ENCODE measurements around the gene SPEM3.

The SPEM3 gene

GRCh38 chr17:7426896-7427489 is 1.7 kb upstream of the SPEM3 start:
- no peak for DNase-seq (ENCODE audit: low read depth)
- H3K4me3 ChIP-seq (ENCODE audit: low read depth, low read length) = no peak overlapping the region
- TF ChIP-seq CTCF (IDR thresholded peaks at IDR 0.05; ENCODE audit: control insufficient read depth, extremely low read depth, insufficient read depth) = no peak

- TF ChIP-seq CTCF (IDR thresholded peaks at IDR 0.05; ENCODE audit: control insufficient read depth, extremely low read depth, insufficient read depth) = no peak
- no peak overlapping the region for H3K4me3 ChIP-seq (ENCODE audit: low read depth, low read length)
- DNase-seq (ENCODE audit: low read depth) = no peak
These were observed 1.1 kb upstream of the SPEM3 start for GRCh38 chr17:7427549-7427948.

- DNase-seq (ENCODE audit: low read depth) = no peak
- H3K4me3 ChIP-seq (ENCODE audit: low read depth, low read length) = no peak overlapping the region
- no peak for TF ChIP-seq CTCF (IDR thresholded peaks at IDR 0.05; ENCODE audit: control insufficient read depth, extremely low read depth, insufficient read depth)
These were observed 1.1 kb downstream of the SPEM3 start for GRCh38 chr17:7429722-7430121.

GRCh38 chr17:7431231-7431630 is 2.6 kb downstream of the SPEM3 start:
- H3K4me3 ChIP-seq (ENCODE audit: low read depth, low read length) = no peak overlapping the region
- no peak for DNase-seq (ENCODE audit: low read depth)
- no peak for TF ChIP-seq CTCF (IDR thresholded peaks at IDR 0.05; ENCODE audit: control insufficient read depth, extremely low read depth, insufficient read depth)

GRCh38 chr17:7432296-7432695 is 3.6 kb downstream of the SPEM3 start:
- DNase-seq (ENCODE audit: low read depth) = no peak
- H3K4me3 ChIP-seq (ENCODE audit: low read depth, low read length) = no peak overlapping the region
- TF ChIP-seq CTCF (IDR thresholded peaks at IDR 0.05; ENCODE audit: control insufficient read depth, extremely low read depth, insufficient read depth) = no peak

- DNase-seq (ENCODE audit: low read depth) = no peak
- H3K4me3 ChIP-seq (ENCODE audit: low read depth, low read length) = peak overlapping the region; percentile 60
- TF ChIP-seq CTCF (IDR thresholded peaks at IDR 0.05; ENCODE audit: control insufficient read depth, extremely low read depth, insufficient read depth) = no peak
These were observed 7.3 kb downstream of the SPEM3 start for GRCh38 chr17:7435676-7436555.

All from LNCaP clone FGC (cell line).